NK-92 treated with Interleukin-12 subunit alpha and Interleukin-12 subunit beta, amount 100 ng/mL, for 24 hours (cell line): ENCODE measurements around the gene MFSD2A.
"Not testable (repeated sequence)": the region's sequence is repeated elsewhere in the genome, so short reads cannot be mapped to it uniquely, and the experiment has no call there.

ENCODE experiments used
- DNase-seq: peaks from one replicate; lab custom pipeline; 2025; lab: John Stamatoyannopoulos, UW

The MFSD2A gene

DNA sequence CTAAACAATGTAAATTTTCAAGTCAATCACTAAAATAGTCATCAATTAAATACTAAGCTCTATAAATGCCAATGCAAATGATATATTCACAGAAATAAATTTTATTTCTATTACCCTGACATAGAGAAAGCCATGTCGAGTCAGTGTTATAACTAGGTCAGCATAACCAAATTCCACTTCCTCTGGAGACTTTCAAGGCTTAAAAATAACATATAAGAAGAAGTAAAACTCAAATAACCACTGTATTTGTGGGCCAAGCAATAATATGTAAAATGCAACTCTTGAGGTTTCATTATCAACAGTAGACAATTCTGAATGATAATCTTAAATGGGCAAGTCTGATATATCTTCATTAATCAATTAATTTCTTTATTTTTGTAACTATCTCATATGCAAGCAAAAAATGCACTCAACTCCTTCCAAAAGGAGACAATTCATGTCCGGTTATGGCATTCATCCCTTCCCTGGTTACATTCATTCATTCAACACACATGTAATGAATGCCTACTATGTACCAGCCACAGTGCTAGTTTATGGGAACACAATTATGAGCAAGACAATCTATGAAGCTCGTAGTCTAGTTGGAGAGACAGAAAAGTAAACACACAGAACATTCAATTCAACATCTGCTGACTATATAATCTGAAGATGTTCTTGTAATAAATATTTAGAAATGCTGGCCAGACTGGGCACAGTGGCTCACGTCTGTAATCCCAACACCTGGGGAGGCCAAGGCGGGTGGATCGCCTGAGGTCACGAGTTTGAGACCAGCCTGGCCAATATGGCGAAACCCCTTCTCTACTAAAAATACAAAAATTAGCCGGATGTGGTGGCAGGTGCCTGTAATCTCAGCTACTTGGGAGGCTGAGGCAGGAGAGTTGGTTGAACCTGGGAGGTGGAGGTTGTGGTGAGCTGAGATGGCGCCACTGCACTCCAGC is 48.5 kb downstream of the MFSD2A start:
- no peak for DNase-seq

DNA sequence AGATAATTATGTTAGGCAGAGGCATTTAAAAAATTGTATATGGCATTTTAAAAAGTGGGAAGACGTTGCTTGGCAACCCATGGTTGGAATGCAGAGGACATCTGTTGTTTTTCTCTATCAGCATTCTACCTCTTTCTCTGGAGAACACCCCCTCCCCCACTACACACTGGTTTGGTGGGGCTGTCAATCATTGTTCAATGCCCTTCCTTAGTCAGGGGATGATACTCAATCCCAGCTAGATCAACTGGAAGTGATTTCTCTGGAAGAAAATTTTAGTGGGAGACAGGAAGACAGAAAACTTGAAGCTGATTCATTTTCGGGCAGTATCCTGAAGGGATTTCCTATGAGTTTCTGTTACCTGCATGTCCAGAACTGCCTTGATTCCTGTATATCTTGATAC is 49.9 kb downstream of the MFSD2A start:
- DNase-seq = no peak

DNA sequence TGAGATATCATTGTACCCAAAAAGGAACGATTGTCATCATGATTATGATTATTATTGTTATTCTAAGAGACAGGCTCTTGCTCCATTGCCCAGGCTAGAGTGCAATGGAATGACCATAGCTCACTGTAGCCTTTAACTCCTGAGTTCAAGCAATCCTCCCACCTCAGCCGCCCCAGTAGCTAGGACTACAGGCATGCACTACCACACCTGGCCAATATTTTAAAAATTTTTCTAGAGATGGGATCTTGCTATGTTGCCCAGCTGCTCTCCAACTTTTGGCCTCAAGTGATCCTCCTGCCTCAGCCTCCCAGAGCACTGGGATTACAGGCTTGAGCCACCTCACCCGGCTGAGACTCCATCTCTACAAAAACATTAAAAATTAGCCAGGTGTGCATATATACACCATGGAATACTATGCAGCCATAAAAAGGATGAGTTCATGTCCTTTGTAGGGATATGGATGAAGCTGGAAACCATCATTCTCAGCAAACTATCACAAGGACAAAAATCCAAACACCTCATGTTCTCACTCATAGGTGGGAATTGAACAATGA is 52.6 kb downstream of the MFSD2A start:
- DNase-seq = not testable (repeated sequence)

- no peak for DNase-seq
Observed at GRCh38 chr1:40011198-40011597, 56.3 kb downstream of the MFSD2A start.

DNA sequence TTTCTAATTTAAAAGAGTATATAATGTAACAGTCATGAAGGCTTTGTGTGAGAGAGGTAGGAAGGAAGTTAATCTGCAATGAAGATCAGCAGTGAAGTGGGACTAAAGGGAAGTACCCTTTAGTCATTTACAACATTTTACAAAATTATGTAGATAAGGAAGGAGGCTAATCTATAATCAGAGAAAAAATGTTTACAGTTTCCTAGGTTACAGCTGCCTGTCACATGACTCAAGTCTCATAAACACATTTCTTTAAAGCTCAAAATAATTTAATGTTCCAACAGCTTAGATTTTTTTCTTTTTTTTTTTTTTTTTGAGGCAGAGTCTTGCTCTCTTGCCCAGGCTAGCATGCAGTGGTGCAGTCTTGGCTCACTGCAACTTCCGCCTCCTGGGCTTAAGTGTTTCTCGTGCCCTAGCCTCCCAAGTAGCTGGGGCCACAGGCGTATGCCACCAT is 59.3 kb downstream of the MFSD2A start:
- no peak for DNase-seq

DNA sequence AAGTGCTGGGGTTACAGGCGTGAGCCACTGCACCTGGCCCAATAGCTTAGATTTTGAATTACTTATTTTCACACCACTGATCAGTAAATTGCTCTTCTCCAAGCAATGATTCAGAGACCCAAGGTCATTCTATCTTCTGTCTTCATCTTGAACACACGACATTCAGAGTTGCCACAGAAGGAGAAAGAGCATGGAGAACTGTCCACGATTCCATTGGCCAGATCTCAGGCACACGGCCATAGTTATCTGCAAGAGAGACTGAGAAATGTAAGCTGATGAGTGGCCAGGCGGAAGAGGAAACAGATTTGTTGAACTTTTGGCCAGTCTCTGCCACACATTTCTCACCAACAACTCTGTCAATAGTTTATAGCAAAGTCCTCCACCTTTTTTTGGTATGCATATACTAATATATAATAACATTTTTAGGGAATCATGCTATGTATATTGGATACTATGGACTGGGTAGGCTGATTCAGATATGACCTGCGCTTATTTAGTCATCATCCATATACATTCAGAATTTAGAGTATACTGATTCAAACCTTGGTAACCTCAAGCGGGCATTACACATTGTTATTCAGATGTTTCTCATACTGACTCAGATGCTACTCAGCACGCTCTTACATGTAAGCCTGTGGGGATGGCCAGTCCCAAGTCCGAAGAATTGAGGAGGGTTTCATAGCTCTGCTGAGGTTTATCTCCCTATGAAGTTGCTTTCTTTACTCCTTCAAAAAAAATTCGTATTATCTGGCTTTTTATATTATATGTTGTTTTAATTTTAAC is 60.1 kb downstream of the MFSD2A start:
- no peak for DNase-seq

- DNase-seq = no peak
Observed at GRCh38 chr1:40017951-40018575, 63.1 kb downstream of the MFSD2A start.
